Measurements from ENCODE around the gene ARFGAP1. TPM values are rescaled to one million over a fixed set of nuclear protein-coding genes. Genes with fewer than 3 reads are reported as not detected.
A peak's percentile ranks its signal among the peaks of the same experiment; 100 is the strongest.

Gene ARFGAP1
- total RNA-seq = 111 and 126 TPM in 2 replicates
- 93.7 and 115 TPM in 2 replicates for polyA plus RNA-seq
- 45.5 and 67.8 TPM in 2 replicates for polyA plus RNA-seq (2011; cell fraction: cytosol; rRNA removed)
- 472 and 496 TPM in 2 replicates for polyA plus RNA-seq (2011; cell fraction: nucleus; rRNA removed)
- polyA plus RNA-seq (2012) = 74.4 and 105 TPM in 2 replicates
- 55.3 and 79.7 TPM in 2 replicates for polyA minus RNA-seq
- polyA minus RNA-seq (2011; cell fraction: cytosol; rRNA and poly(A)+ RNA removed) = 47.7 TPM
- 72.3 and 105 TPM in 2 replicates for polyA minus RNA-seq (2011; cell fraction: nucleus; rRNA and poly(A)+ RNA removed)
- Bru-seq, nascent RNA = percentile 64 among the genes with signal in this experiment
- percentile 86 among the genes with signal in this experiment for BruChase-seq, experiment 1, labeled RNA remaining after a 6-hour chase
- BruChase-seq, experiment 2, labeled RNA remaining after a 2-hour chase = percentile 88 among the genes with signal in this experiment
- long read RNA-seq, transcript ARFGAP1-203 (13 exons, 3,281 nt) = major isoform, 21 of 70 reads
- long read RNA-seq, partial matches to known transcripts = 43 of 70 reads
- long read RNA-seq, other reads (novel, unspliced or antisense) = 6 of 70 reads

DNA sequence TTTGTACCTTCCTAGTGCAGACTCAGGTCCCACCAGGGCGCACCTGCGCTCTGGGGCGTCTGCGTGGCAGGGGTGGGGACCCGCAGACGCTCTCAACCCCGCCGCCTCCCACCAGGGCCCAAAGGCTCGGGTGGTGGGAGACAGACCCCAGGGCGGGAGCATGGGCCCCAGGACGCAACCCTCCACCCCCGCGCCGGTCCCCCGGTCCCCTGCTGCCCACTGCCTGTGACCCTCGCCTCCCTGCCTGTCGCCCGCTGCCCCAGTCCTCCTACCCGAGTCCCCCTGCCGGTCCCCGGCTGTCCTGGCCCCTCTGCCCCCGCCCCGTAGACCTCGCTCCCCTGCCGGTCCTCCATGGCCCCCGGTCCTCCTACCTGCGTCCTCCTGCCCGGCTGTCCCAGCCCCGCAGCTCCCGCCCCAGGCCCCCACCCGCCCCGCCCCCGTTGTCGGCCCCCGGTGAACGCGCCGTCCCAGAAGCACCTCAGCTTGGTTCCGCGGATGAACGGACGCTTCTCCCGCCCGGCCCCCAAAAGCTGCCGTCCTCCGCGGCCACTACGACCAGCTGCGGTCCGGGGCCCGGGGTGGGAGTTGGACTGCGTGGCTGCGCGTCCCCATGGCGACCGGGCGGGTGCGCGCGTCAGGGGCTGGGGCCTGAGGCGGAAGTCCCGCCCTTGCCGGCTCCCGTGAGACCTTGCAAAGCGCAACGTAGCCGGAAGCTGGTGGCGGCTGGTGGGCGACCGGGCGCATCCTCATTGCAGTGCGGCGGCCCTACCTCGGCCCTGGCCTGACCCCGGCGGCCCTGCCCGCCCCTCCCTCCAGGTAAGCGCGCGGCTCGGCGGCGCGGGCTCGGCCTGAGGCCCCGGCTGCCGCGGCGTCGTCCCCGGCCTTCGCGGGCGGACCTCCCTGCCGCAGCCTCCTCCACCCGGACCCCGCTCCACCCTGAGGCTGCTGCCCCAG lies at the start of gene ARFGAP1:
Gene ARFGAP1, plus strand, starts transcription at position 709 of the 954 bp plus-strand sequence. CDS start 2,768 bp downstream, outside the sequence.
- Histone ChIP-seq H4K20me1 (replicated peaks; ENCODE audit: control insufficient read depth, extremely low read depth, insufficient read depth, low read length) (no peaks in the 10 kb centered on the region), H3K27me3 (ENCODE audit: control insufficient read depth in 2 of 2, insufficient read depth in 2 of 2, low read length in 2 of 2) (no peaks in the 10 kb centered on the region), H3K27ac (ENCODE audit: insufficient read depth, low read depth, low read length) (peak within 1 kb of the TSS; percentile 64), H3K79me2 (ENCODE audit: control insufficient read depth, insufficient read depth, low read length) (peaks cover 44% of the 10 kb centered on the region), H3K9me3 (replicated peaks; ENCODE audit: control insufficient read depth, insufficient read depth, low read length) (no peaks in the 10 kb centered on the region), H3K9me1 (replicated peaks; ENCODE audit: control insufficient read depth, extremely low read depth, insufficient read depth, low read length) (no peaks in the 10 kb centered on the region), H3K4me3 (replicated peaks in 1 of 3; ENCODE audit: insufficient read depth in 1 of 3, low read depth in 1 of 3, low read length in 3 of 3) (peak within 1 kb of the TSS; percentile 82 to 89 (median 87)), H3K9ac (replicated peaks; ENCODE audit: extremely low read depth, insufficient read depth, low read length) (peak within 1 kb of the TSS; percentile 91), H2AFZ (ENCODE audit: low read depth, low read length) (peak within 1 kb of the TSS; percentile 28), H3K4me1 (ENCODE audit: control insufficient read depth, extremely low read depth, insufficient read depth, low read length) (peaks cover 6% of the 10 kb centered on the region), H3K4me2 (ENCODE audit: insufficient read depth, low read length) (peak within 1 kb of the TSS; percentile 84), H3K36me3 (ENCODE audit: control insufficient read depth in 2 of 2, extremely low read depth in 1 of 2, insufficient read depth in 2 of 2, low read length in 2 of 2) (peaks cover 0 to 15% of the 10 kb centered on the region in 2 experiments)
- DNase-seq (ENCODE audit: low read depth, low spot score) (peak; percentile 86), FAIRE-seq (peak; percentile 91)
- dilution Hi-C loops (cut with MboI; ENCODE audit: extremely low pct_ligation_motif_present, low sequenced_read_pairs) (no loop called here), intact Hi-C loops (cut with micrococcal nuclease) (loop anchor here (5.0 kb wide), 1 partner anchor 35 kb away; the partner anchor contains the start of gene BIRC7)
- CTCF ChIA-PET = interaction anchor here (0.7 to 3.5 kb wide), 7 partner anchors 11 to 224 kb away, joined by 3 to 25 read pairs (median 4); no protein-coding TSS in a partner anchor
- POLR2A ChIA-PET = interaction anchor here (0.6 to 1.1 kb wide), 2 partner anchors 12 to 568 kb away, joined by 3 to 4 read pairs; no protein-coding TSS in a partner anchor
- BruUV-seq (replicated peaks) = no TSS peak
- TF ChIP-seq POLR2AphosphoS5 (IDR thresholded peaks at IDR 0.05; ENCODE audit: insufficient read depth, low read depth, low read length) (peak; percentile 92), POLR2A (IDR thresholded peaks at IDR 0.05; ENCODE audit: low read depth, low read length) (peak; percentile 79)
- TF ChIP-seq, protein P1, sequence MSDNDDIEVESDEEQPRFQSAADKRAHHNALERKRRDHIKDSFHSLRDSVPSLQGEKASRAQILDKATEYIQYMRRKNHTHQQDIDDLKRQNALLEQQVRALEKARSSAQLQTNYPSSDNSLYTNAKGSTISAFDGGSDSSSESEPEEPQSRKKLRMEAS (IDR thresholded peaks at IDR 0.05; ENCODE audit: insufficient read depth, insufficient read length) = no peak
